ENCODE measurements around the gene RPN2. TPM values are rescaled to one million over a fixed set of nuclear protein-coding genes. Genes with fewer than 3 reads are reported as not detected.
"Not testable (repeated sequence)": the region's sequence is repeated elsewhere in the genome, so short reads cannot be mapped to it uniquely, and the experiment has no call there.

Gene RPN2
- total and polyA plus RNA-seq, 7 experiments from 2014 or later, result 88.7 to 281 (median 113) TPM

DNA sequence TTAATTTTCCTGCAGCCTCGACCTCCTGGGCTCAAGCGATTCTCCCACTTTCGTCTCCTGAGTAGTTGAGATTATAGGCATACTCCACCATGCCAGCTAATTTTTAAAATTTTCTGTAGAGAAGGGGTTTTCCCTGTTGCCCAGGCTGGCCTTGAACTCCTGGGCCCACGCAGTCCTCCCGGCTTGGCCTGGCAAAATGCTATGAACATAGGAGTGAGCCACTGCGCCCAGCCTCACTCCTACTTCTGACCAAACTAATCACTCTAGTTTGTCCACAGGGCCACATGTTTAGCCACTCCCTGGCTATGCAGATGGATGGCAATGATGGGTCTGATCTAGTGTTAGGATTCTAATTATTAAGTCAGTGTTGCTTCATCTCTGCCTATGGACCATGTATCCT, 31.9 kb upstream of the RPN2 start:
- H3K4me3 Mint-ChIP-seq, result no peak overlapping the region
- ATAC-seq, result no peak
- H3K4me1 ChIP-seq (ENCODE audit: control insufficient read depth in 2 of 2, insufficient read depth in 2 of 2, low read length in 2 of 2), result no peaks in the 10 kb centered on the region
- H3K27ac ChIP-seq (ENCODE audit: low read depth, low read length), result no peak overlapping the region
- DNase-seq, result no peak
- H3K4me3 ChIP-seq (ENCODE audit: low read length), result no peak overlapping the region
- ChIA-PET POLR2A (no interaction called here), CTCF (no interaction called here)
- no peak overlapping the region for H3K27ac Mint-ChIP-seq
- H3K9me3 ChIP-seq (ENCODE audit: control insufficient read depth in 2 of 3, low read length in 3 of 3), result no peaks in the 10 kb centered on the region
- no peaks in the 10 kb centered on the region for H3K36me3 ChIP-seq (ENCODE audit: control insufficient read depth in 2 of 3, insufficient read depth in 3 of 3, low read length in 3 of 3)
- intact Hi-C loops (cut with micrococcal nuclease), result no loop called here
- H3K4me1 Mint-ChIP-seq, result no peaks in the 10 kb centered on the region
- H3K27me3 Mint-ChIP-seq, result peaks cover 0 to 2% (median 0%) of the 10 kb centered on the region in 5 donors
- no peaks in the 10 kb centered on the region for H3K27me3 ChIP-seq (ENCODE audit: control insufficient read depth in 2 of 2, insufficient read depth in 2 of 2, low read length in 2 of 2)
- peaks cover 0 to 8% (median 3%) of the 10 kb centered on the region in 5 donors for H3K36me3 Mint-ChIP-seq
- no peaks in the 10 kb centered on the region for H3K9me3 Mint-ChIP-seq

DNA sequence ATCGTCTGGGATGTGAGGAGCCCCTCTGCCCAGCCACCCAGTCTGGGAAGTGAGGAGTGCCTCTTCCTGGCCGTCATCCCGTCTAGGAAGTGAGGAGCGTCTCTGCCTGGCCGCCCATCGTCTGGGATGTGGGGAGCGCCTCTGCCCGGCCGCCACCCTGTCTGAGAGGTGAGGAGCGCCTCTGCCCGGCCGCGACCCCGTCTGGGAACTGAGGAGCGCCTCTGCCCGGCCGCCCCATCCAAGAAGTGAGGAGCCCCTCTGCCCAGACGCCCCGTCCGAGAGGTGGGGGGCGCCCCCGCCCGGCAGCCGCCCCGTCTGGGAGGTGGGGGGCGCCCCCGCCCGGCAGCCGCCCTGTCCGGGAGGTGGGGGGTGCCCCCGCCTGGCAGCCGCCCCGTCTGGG, 28.3 kb upstream of the RPN2 start:
- H3K4me1 ChIP-seq (ENCODE audit: control insufficient read depth in 2 of 2, insufficient read depth in 2 of 2, low read length in 2 of 2); H3K4me1 Mint-ChIP-seq; intact Hi-C loops (cut with micrococcal nuclease); CTCF ChIA-PET; H3K4me3 Mint-ChIP-seq; POLR2A ChIA-PET; H3K27ac ChIP-seq (ENCODE audit: low read depth, low read length); DNase-seq; ATAC-seq; H3K4me3 ChIP-seq (ENCODE audit: low read length); H3K27ac Mint-ChIP-seq; H3K9me3 ChIP-seq (ENCODE audit: control insufficient read depth in 2 of 3, low read length in 3 of 3); H3K9me3 Mint-ChIP-seq; H3K27me3 ChIP-seq (ENCODE audit: control insufficient read depth in 2 of 2, insufficient read depth in 2 of 2, low read length in 2 of 2); H3K27me3 Mint-ChIP-seq; H3K36me3 ChIP-seq (ENCODE audit: control insufficient read depth in 2 of 3, insufficient read depth in 3 of 3, low read length in 3 of 3): not testable (repeated sequence)
- peaks cover 0 to 11% (median 3%) of the 10 kb centered on the region in 5 donors for H3K36me3 Mint-ChIP-seq

DNA sequence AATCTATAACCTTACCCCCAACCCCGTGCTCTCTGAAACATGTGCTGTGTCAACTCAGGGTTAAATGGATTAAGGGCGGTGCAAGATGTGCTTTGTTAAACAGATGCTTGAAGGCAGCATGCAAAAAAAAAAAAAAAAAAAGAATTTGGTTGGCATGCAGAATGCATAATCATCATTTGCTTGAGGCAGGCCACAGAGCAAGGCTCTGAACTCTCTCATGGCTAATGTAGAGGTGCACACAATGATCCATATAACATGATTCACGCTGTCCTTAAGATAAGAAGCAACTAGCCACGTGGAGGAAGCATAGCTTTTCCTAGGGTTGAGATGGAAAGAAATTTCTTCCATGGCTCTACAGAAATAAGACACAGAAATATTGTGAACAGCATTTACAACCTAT, 27.6 kb upstream of the RPN2 start:
- Histone ChIP-seq H3K27ac (ENCODE audit: low read depth, low read length) (no peak overlapping the region), H3K4me3 (ENCODE audit: low read length) (no peak overlapping the region), H3K4me1 (ENCODE audit: control insufficient read depth in 2 of 2, insufficient read depth in 2 of 2, low read length in 2 of 2) (no peaks in the 10 kb centered on the region), H3K9me3 (ENCODE audit: control insufficient read depth in 2 of 3, low read length in 3 of 3) (no peaks in the 10 kb centered on the region), H3K27me3 (ENCODE audit: control insufficient read depth in 2 of 2, insufficient read depth in 2 of 2, low read length in 2 of 2) (no peaks in the 10 kb centered on the region), H3K36me3 (ENCODE audit: control insufficient read depth in 2 of 3, insufficient read depth in 3 of 3, low read length in 3 of 3) (no peaks in the 10 kb centered on the region)
- H3K27ac Mint-ChIP-seq, result no peak overlapping the region
- no peak overlapping the region for H3K4me3 Mint-ChIP-seq
- H3K36me3 Mint-ChIP-seq, result peaks cover 0 to 11% (median 3%) of the 10 kb centered on the region in 5 donors
- no peaks in the 10 kb centered on the region for H3K27me3 Mint-ChIP-seq
- intact Hi-C loops (cut with micrococcal nuclease), result no loop called here
- no peaks in the 10 kb centered on the region for H3K4me1 Mint-ChIP-seq
- ATAC-seq, result no peak
- ChIA-PET POLR2A (no interaction called here), CTCF (no interaction called here)
- H3K9me3 Mint-ChIP-seq, result no peaks in the 10 kb centered on the region
- no peak for DNase-seq

DNA sequence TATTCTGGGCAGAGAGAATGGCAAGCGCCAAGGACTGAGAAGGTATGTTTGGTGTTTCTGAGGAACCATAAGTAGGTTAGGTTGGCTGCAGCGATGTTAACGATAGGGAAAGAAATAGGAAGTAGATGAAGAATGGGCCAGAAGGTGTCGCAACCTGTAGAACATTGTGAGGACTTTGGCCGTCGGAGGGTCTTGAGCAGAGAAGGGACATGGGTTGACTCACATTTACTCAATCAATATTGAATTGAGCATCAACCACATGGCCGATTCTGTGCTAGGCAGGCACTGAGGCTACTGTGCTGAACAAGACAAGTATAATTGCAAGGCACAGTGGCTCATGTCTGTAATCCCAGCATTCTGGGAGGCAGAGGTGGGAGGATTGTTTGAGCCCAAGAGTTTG, 26.8 kb upstream of the RPN2 start:
- Mint-ChIP-seq H3K36me3 (peaks cover 0 to 11% (median 3%) of the 10 kb centered on the region in 5 donors), H3K27ac (no peak overlapping the region), H3K9me3 (no peaks in the 10 kb centered on the region), H3K4me1 (no peaks in the 10 kb centered on the region), H3K4me3 (no peak overlapping the region), H3K27me3 (no peaks in the 10 kb centered on the region)
- H3K27ac ChIP-seq (ENCODE audit: low read depth, low read length), result no peak overlapping the region
- H3K27me3 ChIP-seq (ENCODE audit: control insufficient read depth in 2 of 2, insufficient read depth in 2 of 2, low read length in 2 of 2), result no peaks in the 10 kb centered on the region
- CTCF ChIA-PET, result no interaction called here
- DNase-seq (no peak), ATAC-seq (no peak)
- intact Hi-C loops (cut with micrococcal nuclease), result no loop called here
- no peaks in the 10 kb centered on the region for H3K4me1 ChIP-seq (ENCODE audit: control insufficient read depth in 2 of 2, insufficient read depth in 2 of 2, low read length in 2 of 2)
- no peak overlapping the region for H3K4me3 ChIP-seq (ENCODE audit: low read length)
- POLR2A ChIA-PET, result no interaction called here
- no peaks in the 10 kb centered on the region for H3K9me3 ChIP-seq (ENCODE audit: control insufficient read depth in 2 of 3, low read length in 3 of 3)
- no peaks in the 10 kb centered on the region for H3K36me3 ChIP-seq (ENCODE audit: control insufficient read depth in 2 of 3, insufficient read depth in 3 of 3, low read length in 3 of 3)

DNA sequence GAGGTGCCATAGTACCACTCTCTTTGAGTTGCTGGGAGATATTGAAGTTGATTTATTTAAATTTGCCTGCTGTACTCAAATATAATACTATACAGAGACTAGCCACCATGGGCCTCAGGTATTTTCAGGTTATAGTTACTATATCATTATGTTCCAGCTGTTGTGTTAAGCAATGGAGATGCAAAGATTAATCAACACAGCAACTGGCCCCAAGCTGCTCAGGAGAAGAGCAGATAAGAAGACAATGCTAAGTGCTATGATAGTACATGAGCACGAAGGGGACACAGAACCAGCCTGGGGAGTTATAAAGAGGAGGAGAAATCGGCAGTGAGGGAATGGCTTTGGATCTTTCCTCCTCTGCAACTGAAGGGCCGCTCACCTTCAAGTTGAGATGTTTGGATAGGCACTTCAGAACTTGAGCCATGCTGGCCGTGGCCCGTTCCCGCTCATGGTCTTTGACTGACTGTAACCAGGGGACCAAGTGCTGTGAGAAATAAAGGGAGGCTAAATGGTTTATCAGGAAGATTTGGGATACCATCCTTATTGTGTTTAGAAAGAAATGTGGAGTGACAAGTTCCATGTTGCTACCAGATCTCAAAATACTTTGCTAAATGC, 24.3 kb upstream of the RPN2 start:
- H3K4me1 Mint-ChIP-seq, result no peaks in the 10 kb centered on the region
- H3K4me1 ChIP-seq (ENCODE audit: control insufficient read depth in 2 of 2, insufficient read depth in 2 of 2, low read length in 2 of 2), result no peaks in the 10 kb centered on the region
- H3K27me3 ChIP-seq (ENCODE audit: control insufficient read depth in 2 of 2, insufficient read depth in 2 of 2, low read length in 2 of 2), result no peaks in the 10 kb centered on the region
- ATAC-seq (no peak), DNase-seq (no peak)
- intact Hi-C loops (cut with micrococcal nuclease), result no loop called here
- no peak overlapping the region for H3K27ac Mint-ChIP-seq
- H3K36me3 ChIP-seq (ENCODE audit: control insufficient read depth in 2 of 3, insufficient read depth in 3 of 3, low read length in 3 of 3), result no peaks in the 10 kb centered on the region
- no peaks in the 10 kb centered on the region for H3K9me3 ChIP-seq (ENCODE audit: control insufficient read depth in 2 of 3, low read length in 3 of 3)
- H3K27me3 Mint-ChIP-seq, result no peaks in the 10 kb centered on the region
- ChIA-PET CTCF (no interaction called here), POLR2A (no interaction called here)
- no peak overlapping the region for H3K27ac ChIP-seq (ENCODE audit: low read depth, low read length)
- peaks cover 0 to 11% (median 3%) of the 10 kb centered on the region in 5 donors for H3K36me3 Mint-ChIP-seq
- H3K4me3 ChIP-seq (ENCODE audit: low read length), result no peak overlapping the region
- no peaks in the 10 kb centered on the region for H3K9me3 Mint-ChIP-seq
- H3K4me3 Mint-ChIP-seq, result no peak overlapping the region

DNA sequence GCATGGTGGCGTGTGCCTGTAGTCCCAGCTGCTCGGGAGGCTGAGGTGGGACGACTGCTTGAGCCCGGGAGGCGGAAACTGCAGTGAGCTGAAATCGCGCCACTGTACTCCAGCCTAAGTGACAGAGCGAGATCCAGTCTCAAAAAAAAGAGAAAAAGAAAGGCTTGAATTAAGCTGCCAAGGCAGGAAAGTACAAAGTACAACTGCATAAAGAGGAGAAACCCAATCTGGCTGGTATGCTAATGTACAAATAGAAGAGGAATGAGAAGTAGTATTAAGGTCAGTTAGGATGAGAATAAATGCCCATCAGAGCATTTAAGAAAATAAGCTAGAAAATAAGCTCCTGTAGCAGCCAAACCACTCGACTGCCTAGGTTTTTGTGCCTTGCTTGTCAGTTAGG, 23.1 kb upstream of the RPN2 start:
- Mint-ChIP-seq H3K4me1 (no peaks in the 10 kb centered on the region), H3K36me3 (peaks cover 0 to 11% (median 3%) of the 10 kb centered on the region in 5 donors), H3K27me3 (peaks cover 0 to 4% (median 0%) of the 10 kb centered on the region in 5 donors), H3K9me3 (no peaks in the 10 kb centered on the region), H3K4me3 (no peak overlapping the region), H3K27ac (no peak overlapping the region)
- no peak for ATAC-seq
- ChIA-PET CTCF (no interaction called here), POLR2A (no interaction called here)
- intact Hi-C loops (cut with micrococcal nuclease), result no loop called here
- Histone ChIP-seq H3K4me3 (ENCODE audit: low read length) (no peak overlapping the region), H3K27me3 (ENCODE audit: control insufficient read depth in 2 of 2, insufficient read depth in 2 of 2, low read length in 2 of 2) (no peaks in the 10 kb centered on the region), H3K27ac (ENCODE audit: low read depth, low read length) (no peak overlapping the region), H3K9me3 (ENCODE audit: control insufficient read depth in 2 of 3, low read length in 3 of 3) (no peaks in the 10 kb centered on the region), H3K4me1 (ENCODE audit: control insufficient read depth in 2 of 2, insufficient read depth in 2 of 2, low read length in 2 of 2) (no peaks in the 10 kb centered on the region), H3K36me3 (ENCODE audit: control insufficient read depth in 2 of 3, insufficient read depth in 3 of 3, low read length in 3 of 3) (no peaks in the 10 kb centered on the region)
- no peak for DNase-seq

DNA sequence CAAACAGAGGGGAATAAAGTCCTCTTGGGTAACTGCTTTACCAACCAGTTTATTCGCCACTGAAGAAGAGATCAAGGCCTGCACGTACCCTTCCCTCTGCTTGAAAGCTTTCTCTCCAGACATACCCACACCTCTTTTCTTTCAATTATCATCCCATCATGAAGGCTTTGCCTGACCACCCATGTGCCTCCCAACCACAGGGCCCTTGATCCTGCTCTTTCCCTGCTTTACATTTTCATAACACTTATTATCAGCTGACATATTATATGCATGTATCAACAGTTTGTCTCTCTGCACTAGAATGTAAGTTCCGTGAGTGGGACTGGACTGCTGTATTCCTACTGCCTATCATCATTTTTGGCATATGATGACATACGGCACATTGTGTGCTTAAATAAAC, 20.9 kb upstream of the RPN2 start:
- no peaks in the 10 kb centered on the region for H3K4me1 ChIP-seq (ENCODE audit: control insufficient read depth in 2 of 2, insufficient read depth in 2 of 2, low read length in 2 of 2)
- Mint-ChIP-seq H3K36me3 (peaks cover 0 to 9% (median 0%) of the 10 kb centered on the region in 5 donors), H3K4me3 (no peak overlapping the region), H3K27ac (no peak overlapping the region), H3K27me3 (peaks cover 0 to 15% (median 0%) of the 10 kb centered on the region in 5 donors), H3K9me3 (no peaks in the 10 kb centered on the region), H3K4me1 (no peaks in the 10 kb centered on the region)
- no peak overlapping the region for H3K27ac ChIP-seq (ENCODE audit: low read depth, low read length)
- ChIA-PET POLR2A (no interaction called here), CTCF (no interaction called here)
- H3K4me3 ChIP-seq (ENCODE audit: low read length), result no peak overlapping the region
- H3K36me3 ChIP-seq (ENCODE audit: control insufficient read depth in 2 of 3, insufficient read depth in 3 of 3, low read length in 3 of 3), result no peaks in the 10 kb centered on the region
- no peak for ATAC-seq
- H3K27me3 ChIP-seq (ENCODE audit: control insufficient read depth in 2 of 2, insufficient read depth in 2 of 2, low read length in 2 of 2), result no peaks in the 10 kb centered on the region
- intact Hi-C loops (cut with micrococcal nuclease), result no loop called here
- no peak for DNase-seq
- no peaks in the 10 kb centered on the region for H3K9me3 ChIP-seq (ENCODE audit: control insufficient read depth in 2 of 3, low read length in 3 of 3)

Data from naive thymus-derived CD4-positive, alpha-beta T cell (primary cell).